Stimulated activated CD8-positive, alpha-beta memory T cell treated with anti-CD3 and anti-CD28 coated beads, Interleukin-12 subunit alpha, Interleukin-12 subunit beta, amount 100 ng/mL, for 24 hours (primary cell): ENCODE results near the gene TANC1.
A peak's percentile ranks its signal among the peaks of the same experiment; 100 is the strongest.

Experiments
- DNase-seq: peaks from one replicate; pipeline ENCODE4 v3.0.0-alpha.2; 2020; ENCODE audit errors: extremely low read depth

Gene TANC1

GRCh38 chr2:158968396-158969161, at the start of gene TANC1:
Gene TANC1, plus strand, starts transcription at chr2:158968640. Its CDS starts 97,271 bp downstream, at chr2:159065911.
- peak; percentile 5 for DNase-seq

DNA sequence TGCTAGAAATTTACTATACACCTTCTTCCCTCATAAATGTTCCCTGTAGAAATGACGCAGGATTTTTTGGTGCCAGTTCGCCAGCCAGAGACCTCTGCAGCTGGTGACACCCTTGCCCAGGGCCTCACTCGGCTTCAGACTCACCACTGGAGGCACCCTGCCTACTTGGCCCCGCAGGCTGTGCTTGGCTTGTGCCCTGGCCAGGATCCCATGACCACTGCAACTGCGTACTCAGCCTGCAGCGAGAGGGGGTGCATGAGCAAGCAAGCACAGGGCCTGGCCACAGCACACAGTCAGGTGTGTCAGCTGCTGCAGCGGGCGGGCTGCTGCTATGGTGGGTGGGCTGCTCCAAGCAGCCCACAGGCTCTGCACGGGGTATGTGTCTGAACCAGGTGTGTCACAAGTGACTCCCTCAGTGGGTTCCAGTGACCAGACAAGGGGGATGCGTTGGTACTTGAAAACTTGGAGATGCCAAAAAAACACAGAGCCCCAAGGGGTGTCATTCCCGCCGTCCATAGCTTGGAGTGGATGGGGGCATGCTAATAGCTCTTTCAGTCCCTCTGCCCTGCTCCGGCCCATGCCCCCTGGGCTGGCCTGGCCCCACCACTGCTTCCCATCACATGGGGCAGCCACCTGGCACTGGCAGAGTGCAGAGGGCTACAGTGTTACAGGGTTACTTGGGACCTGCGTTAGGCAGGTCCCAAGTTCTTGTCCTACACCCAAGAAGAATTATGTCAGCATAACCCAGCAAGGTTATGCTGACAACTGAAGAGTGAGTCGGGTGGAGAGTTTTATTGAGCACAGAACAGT, 46.6 kb upstream of the TANC1 start:
- DNase-seq, result no peak

DNA sequence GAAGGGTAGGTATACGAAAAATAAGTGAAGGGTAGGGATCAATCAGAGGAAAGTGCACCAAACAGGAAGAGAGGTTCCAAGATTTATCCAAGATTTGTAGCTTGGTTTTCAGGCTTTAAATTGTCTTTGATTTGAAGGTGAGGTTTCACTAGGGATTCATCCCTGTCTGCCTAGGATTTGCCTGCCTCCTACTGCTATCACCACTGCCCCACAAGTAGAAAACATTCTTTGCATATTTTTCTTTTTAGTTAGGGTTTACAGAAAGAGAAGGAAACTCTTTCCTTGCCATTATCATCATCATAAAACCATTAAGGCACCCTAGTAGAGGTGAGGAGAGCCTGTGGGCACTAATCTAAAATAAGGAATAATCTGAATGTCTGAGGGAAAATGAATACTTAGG, 45.8 kb upstream of the TANC1 start:
- DNase-seq, result no peak

DNA sequence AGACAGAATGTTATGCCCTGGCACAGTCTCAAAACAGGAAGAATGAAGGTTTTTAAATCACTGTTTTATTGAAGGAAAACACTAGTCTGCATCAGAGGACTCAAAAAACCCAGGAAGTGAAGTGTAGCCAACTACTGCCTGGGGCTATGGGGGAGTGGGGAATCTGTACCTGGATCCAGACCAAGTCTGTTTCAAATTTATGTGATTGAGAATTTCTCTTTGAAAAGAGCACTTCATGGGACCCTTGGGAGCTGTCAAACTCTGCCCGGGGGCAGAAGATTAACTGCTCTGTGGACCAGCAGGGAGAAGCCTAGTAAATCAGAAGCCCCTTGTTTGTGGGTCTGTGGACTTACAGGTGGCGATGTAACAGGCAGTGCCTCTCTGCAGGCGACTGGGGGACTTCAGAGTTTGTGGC, 45.3 kb upstream of the TANC1 start:
- DNase-seq, result no peak

DNA sequence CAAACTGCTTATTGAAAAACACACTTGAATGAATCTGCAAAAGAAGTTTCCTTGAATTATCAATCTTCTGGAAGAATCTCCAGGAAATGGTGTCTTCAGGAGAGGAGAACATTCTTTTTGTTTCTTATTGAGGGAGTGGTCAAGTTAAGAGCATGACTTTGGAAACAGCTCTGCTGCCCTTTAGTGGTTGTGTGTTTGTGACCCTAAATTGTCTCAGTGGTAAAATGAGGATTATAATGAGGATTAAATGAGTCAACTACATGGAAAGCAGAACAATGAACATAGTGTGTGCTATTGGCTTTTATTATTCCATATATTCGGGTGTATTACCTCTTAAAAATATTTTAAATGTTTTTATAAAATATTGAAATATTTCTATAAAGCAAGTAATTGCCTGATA, 44.8 kb upstream of the TANC1 start:
- DNase-seq, result no peak

GRCh38 chr2:158926478-158926948, 41.9 kb upstream of the TANC1 start:
- DNase-seq, result no peak

DNA sequence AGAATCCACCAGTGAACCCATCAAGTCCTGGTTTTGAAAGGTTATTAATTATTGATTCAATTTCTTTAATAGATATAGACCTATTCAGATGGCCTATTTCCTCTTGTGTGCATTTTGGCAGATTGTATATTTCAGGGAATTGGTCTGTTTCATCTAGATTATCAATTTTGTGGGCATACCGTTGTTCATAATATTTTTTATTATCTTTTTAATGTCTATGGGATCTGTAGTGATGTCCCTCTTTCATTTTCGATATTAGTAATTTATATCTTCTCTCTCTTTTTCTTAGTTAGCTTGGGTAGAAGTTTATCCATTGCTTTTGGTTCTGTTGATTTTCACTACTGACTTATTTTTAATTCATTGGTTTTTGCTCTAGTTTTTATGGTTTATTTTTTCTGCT, 39.9 kb upstream of the TANC1 start:
- DNase-seq, result no peak

DNA sequence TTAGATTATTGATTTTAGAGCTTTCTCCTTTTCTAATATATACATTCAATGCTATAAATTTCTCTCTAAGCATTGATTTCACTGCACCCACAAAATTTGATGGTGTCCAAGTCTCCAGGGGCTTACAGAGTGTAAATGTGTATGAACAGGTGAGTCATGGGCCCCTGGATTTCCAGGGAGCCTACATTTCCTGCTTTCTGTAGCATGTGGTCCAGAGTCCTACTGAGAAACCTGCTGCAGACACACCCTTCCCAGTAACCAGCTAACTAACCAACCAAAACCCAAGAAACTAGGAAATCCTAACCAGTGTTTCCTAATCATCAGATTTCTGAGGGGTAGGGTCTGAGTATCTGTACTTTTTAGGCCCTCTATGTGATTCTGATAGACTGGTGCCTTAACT, 39.5 kb upstream of the TANC1 start:
- DNase-seq, result no peak

GRCh38 chr2:158931572-158931971, 36.9 kb upstream of the TANC1 start:
- no peak for DNase-seq

- DNase-seq, result no peak
These were observed 36.3 kb upstream of the TANC1 start for GRCh38 chr2:158932131-158932645.

DNA sequence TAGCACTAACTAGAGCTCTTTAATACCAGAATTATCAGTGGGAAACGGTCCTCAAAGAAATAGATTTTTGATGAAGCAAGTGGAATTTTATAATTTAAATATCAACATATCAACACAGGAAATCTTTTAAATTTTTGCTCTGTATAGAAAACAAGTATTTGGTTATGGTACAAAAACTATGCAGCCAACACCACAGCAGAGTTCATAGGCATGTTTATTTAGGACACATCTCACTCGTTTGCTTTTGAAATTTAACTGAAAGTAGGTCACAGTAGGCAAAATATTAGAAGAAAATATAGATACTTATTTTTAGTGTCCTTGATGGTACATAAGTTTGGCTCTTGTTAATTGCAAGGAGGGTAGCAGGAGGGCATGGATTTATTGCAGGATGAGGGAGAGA, 34.3 kb upstream of the TANC1 start:
- DNase-seq, result no peak

GRCh38 chr2:158935617-158936016, 32.8 kb upstream of the TANC1 start:
- no peak for DNase-seq

DNA sequence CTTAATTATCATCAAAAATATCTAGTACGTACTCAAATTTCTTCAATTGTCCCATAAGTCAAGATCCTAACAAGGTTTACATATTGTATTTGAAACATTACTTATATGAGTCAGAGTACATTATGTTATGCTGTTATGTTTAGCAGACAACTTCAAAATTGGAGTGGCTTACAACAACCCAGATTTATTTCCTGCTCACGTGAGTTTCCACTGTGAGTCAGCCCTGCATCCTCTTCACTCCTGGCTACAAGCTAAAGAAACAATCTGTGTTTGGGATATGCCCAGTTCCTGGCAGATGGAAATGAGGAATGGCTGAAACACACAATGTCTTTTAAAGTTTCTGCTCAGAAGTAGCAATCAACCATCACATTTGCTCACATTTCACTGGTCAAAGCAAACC, 31.5 kb upstream of the TANC1 start:
- DNase-seq, result no peak

DNA sequence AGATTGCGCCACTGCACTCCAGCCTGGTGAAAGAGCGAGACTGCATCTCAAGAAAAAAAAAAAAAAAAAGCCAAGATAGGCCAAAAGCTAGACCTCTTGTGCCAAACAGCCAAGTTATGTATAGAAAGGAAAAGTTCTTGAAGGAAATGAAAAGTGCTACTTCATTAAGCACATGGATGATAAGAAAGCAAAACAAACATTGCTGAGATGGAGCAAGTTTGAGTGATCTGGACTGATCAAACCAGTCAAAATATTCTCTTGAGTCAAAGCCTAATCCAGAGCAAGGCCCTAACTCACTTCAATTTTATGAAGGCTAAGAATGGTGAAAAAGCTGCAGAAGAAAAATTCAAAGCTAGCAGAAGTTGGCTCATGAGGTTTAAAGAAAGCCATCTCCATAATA, 28.1 kb upstream of the TANC1 start:
- no peak for DNase-seq

DNA sequence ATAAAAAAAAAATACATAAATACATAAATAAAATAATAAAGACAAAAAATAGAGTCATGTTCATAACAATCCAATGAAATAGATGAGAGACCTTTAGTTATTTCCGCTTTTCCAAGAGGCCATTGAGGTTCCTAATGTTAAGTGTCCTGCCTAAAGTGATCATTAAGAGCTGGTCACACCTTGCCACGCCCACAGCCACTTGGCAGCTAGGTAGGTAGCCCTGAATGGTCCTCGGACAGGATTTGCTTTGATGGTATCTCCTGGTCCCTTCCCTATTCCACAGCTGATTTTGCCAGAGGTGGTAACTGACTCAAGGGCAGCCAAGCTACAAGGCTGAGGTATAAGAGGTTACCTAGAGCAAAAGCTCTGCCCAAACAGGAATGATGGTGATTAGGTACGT, 24.5 kb upstream of the TANC1 start:
- no peak for DNase-seq

- DNase-seq, result no peak
These were observed 19.3 kb upstream of the TANC1 start for GRCh38 chr2:158948964-158949699.

DNA sequence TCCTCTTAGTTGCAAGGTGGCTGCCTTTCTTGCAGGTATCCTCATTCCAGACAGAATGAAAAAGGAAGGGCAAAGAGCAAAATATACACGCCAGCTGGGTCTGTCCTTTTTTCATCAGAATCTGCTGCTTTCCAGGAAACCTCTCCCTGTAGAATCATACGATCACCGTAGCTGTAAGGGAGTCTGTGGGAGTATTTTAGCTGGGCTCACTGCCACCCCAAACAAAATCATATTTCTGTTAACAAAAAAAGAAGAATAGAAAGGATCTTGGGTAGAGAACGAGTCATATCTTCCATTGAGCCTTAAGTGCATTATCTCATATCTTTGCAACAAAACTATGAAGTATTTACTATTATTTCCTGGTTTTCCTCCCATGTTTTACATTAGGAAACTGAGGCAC, 15.0 kb upstream of the TANC1 start:
- no peak for DNase-seq

DNA sequence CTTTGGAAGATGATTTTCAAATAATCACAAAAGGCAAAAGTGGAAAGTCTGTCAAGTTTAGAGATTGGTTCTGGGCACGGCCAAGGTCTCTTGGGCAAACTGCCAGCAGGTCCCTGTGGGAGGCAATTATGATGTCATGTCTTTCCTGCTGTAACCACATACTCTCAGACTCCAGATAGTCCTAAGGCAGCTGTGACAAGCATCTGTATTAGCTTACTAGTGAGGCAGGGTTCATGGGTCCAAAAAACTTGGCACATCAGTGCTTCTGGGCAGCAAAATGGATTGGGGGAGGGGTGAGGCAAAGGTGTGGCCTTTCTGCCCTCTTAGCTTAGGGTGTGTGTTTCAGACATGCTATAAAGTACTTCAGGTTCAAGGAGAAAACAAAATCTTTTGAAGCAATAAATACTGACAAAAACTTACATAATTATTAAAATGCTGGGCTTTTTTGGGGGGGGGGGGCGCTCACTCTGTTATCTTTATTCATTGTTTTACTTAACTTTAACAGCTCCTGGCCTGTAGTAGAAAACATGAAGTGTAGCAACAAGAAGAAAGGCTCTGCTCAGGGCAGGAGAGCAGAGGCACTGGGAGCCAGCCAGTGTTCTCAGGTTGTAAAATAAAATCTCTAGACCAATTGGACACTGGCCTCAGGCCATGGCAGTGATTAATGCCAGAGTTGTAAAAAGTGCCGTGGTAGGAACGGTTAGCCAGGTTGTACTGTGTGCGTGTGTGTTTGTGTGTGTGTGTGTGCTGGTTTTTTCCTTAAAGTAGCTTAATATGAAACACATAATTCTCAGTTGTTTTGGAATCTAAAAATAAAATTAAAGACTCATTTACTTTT, 14.3 kb upstream of the TANC1 start:
- no peak for DNase-seq

GRCh38 chr2:158955842-158956365, 12.5 kb upstream of the TANC1 start:
- no peak for DNase-seq

- DNase-seq, result no peak
These were observed 10.1 kb upstream of the TANC1 start for GRCh38 chr2:158958365-158958764.

GRCh38 chr2:158960193-158960592, 8.2 kb upstream of the TANC1 start:
- no peak for DNase-seq
